A673 (cell line): Measurements from ENCODE around the gene MIDN.

Experiments
- CTCF ChIP-seq: fragments of 300-800, 200-600 bp; sonication (generic); conservative IDR thresholded peaks from 2 replicates; pipeline ENCODE4 v1.5.1; 2017; ENCODE audit warnings: low read depth, mild to moderate bottlenecking, antibody characterized with exemption, low read length, moderate library complexity, mixed read lengths
- EZH2 ChIP-seq: fragments of 200-600 bp; sonication (generic); IDR thresholded peaks from 2 replicates; pipeline ENCODE4 v1.6.1; 2017; ENCODE audit warnings: borderline replicate concordance, low read depth, mild to moderate bottlenecking, mixed read lengths, antibody characterized with exemption, low read length; ENCODE audit not compliant: poor library complexity, severe bottlenecking

GRCh38 chr19:1254081-1254527 is 5.7 kb downstream of the MIDN start:
- TF ChIP-seq CTCF, result no peak
- TF ChIP-seq EZH2, result no peak
